PFSK-1 (cell line): ENCODE measurements around the gene SAP25.

Source experiments
- FOXP2 ChIP-seq: optimal IDR thresholded peaks from 2 replicates; pipeline ENCODE3; 2011; ENCODE audit warnings: borderline replicate concordance, control low read depth, inconsistent platforms; ENCODE audit not compliant: insufficient read depth; ENCODE audit errors: extremely low read length, extremely low read depth
- POLR2AphosphoS5 ChIP-seq: IDR thresholded peaks from 2 replicates; pipeline ENCODE4 v1.6.1; 2012; ENCODE audit warnings: low read depth, mild to moderate bottlenecking, control low read depth, low read length, moderate library complexity
- REST ChIP-seq, 2 experiments: IDR thresholded peaks; 2 replicates each; pipeline versions ENCODE4 v1.6.1 to v1.8.0; 2011 to 2012; ENCODE audit warnings: low read depth in 2 of 2, low read length in 2 of 2, control low read depth in 1 of 2, inconsistent platforms in 1 of 2, mild to moderate bottlenecking in 1 of 2, moderate library complexity in 1 of 2; ENCODE audit not compliant: insufficient read depth in 1 of 2
- SIN3A ChIP-seq: IDR thresholded peaks from 2 replicates; pipeline ENCODE4 v1.6.1; 2012; ENCODE audit warnings: mild to moderate bottlenecking, low read length, moderate library complexity, borderline replicate concordance; ENCODE audit not compliant: insufficient read depth
- TAF1 ChIP-seq: IDR thresholded peaks from 2 replicates; pipeline ENCODE4 v1.6.1; 2012; ENCODE audit warnings: low read length, control low read depth, borderline replicate concordance; ENCODE audit not compliant: insufficient read depth

SAP25 gene

GRCh38 chr7:100578246-100579183 is 4.8 kb upstream of the SAP25 start:
- TF ChIP-seq REST (IDR thresholded peaks at IDR 0.05; ENCODE audit: insufficient read depth in 1 of 2, low read depth in 2 of 2, low read length in 2 of 2) (no peak), SIN3A (no peak), FOXP2 (no peak), POLR2AphosphoS5 (no peak), TAF1 (no peak)

GRCh38 chr7:100577507-100577906 is 3.8 kb upstream of the SAP25 start:
- TF ChIP-seq POLR2AphosphoS5 (no peak), FOXP2 (no peak)

GRCh38 chr7:100577103-100577502 is 3.4 kb upstream of the SAP25 start:
- no peak for TF ChIP-seq POLR2AphosphoS5
- TF ChIP-seq TAF1: no peak
- no peak for TF ChIP-seq SIN3A
- TF ChIP-seq REST (IDR thresholded peaks at IDR 0.05; ENCODE audit: insufficient read depth in 1 of 2, low read depth in 2 of 2, low read length in 2 of 2): no peak
- no peak for TF ChIP-seq FOXP2

GRCh38 chr7:100576384-100576993 is 2.8 kb upstream of the SAP25 start:
- no peak for TF ChIP-seq TAF1
- no peak for TF ChIP-seq POLR2AphosphoS5
- TF ChIP-seq REST (IDR thresholded peaks at IDR 0.05; ENCODE audit: insufficient read depth in 1 of 2, low read depth in 2 of 2, low read length in 2 of 2): no peak
- no peak for TF ChIP-seq SIN3A
- TF ChIP-seq FOXP2: no peak

GRCh38 chr7:100575746-100576383 is 2.2 kb upstream of the SAP25 start:
- no peak for TF ChIP-seq TAF1
- no peak for TF ChIP-seq SIN3A
- TF ChIP-seq POLR2AphosphoS5: no peak
- TF ChIP-seq REST (IDR thresholded peaks at IDR 0.05; ENCODE audit: insufficient read depth in 1 of 2, low read depth in 2 of 2, low read length in 2 of 2): no peak
- no peak for TF ChIP-seq FOXP2
